ENCODE results near the gene PEAK1.
"Not testable (repeated sequence)": the region's sequence is repeated elsewhere in the genome, so short reads cannot be mapped to it uniquely, and the experiment has no call there.

Gene PEAK1

GRCh38 chr15:77239882-77240608, 179.9 kb downstream of the PEAK1 start:
- DNase-seq, result no peak

- DNase-seq, result no peak
Measured at GRCh38 chr15:77235566-77235965, 184.3 kb downstream of the PEAK1 start.

- DNase-seq, result no peak
Measured at GRCh38 chr15:77228828-77229227, 191.1 kb downstream of the PEAK1 start.

GRCh38 chr15:77226652-77227051, 193.3 kb downstream of the PEAK1 start:
- no peak for DNase-seq

- DNase-seq, result no peak
Measured at GRCh38 chr15:77225646-77226045, 194.3 kb downstream of the PEAK1 start.

- DNase-seq, result no peak
Measured at GRCh38 chr15:77225088-77225487, 194.8 kb downstream of the PEAK1 start.

GRCh38 chr15:77224352-77224751, 195.6 kb downstream of the PEAK1 start:
- no peak for DNase-seq

GRCh38 chr15:77221708-77222107, 198.2 kb downstream of the PEAK1 start:
- no peak for DNase-seq

GRCh38 chr15:77221174-77221573, 198.7 kb downstream of the PEAK1 start:
- DNase-seq, result no peak

- DNase-seq, result no peak
Measured at GRCh38 chr15:77219841-77220240, 200.1 kb downstream of the PEAK1 start.

- no peak for DNase-seq
Measured at GRCh38 chr15:77209221-77209620, 210.7 kb downstream of the PEAK1 start.

GRCh38 chr15:77208241-77208640, 211.7 kb downstream of the PEAK1 start:
- DNase-seq, result no peak

- DNase-seq, result no peak
Measured at GRCh38 chr15:77201665-77202064, 218.2 kb downstream of the PEAK1 start.

- no peak for DNase-seq
Measured at GRCh38 chr15:77196381-77196780, 223.5 kb downstream of the PEAK1 start.

- no peak for DNase-seq
Measured at GRCh38 chr15:77195586-77195985, 224.3 kb downstream of the PEAK1 start.

GRCh38 chr15:77192451-77192850, 227.5 kb downstream of the PEAK1 start:
- DNase-seq, result no peak

- no peak for DNase-seq
Measured at GRCh38 chr15:77191230-77191834, 228.6 kb downstream of the PEAK1 start.

- DNase-seq, result peak in 5 of 56 donors; percentile 3 to 25 (median 9)
Measured at GRCh38 chr15:77187751-77188464, 232.0 kb downstream of the PEAK1 start.

- DNase-seq, result peak in 3 of 56 donors; percentile 9 to 17 (median 10)
Measured at GRCh38 chr15:77186594-77187011, 233.3 kb downstream of the PEAK1 start.

GRCh38 chr15:77185242-77185785, 234.6 kb downstream of the PEAK1 start:
- DNase-seq, result no peak

- DNase-seq, result not testable (repeated sequence)
Measured at GRCh38 chr15:77184352-77184751, 235.6 kb downstream of the PEAK1 start.

- DNase-seq, result no peak
Measured at GRCh38 chr15:77183066-77183465, 236.8 kb downstream of the PEAK1 start.
